A549 treated with dexamethasone at 1 μM for 4 hours (cell line): Measurements from ENCODE around the gene OLFM1. TPM values are rescaled to one million over a fixed set of nuclear protein-coding genes. Genes with fewer than 3 reads are reported as not detected.

Experiments used
- total RNA-seq: library from RNA; stranded (reverse); fragments of 200-300 nt; extraction: Qiagen RNA extraction; gene quantifications from 5 replicates; pipeline ENCODE4 v1.2.3, GENCODE V29; 2022

Gene OLFM1
- 8.8 to 10.8 TPM (median 10.5 TPM) in 5 replicates for total RNA-seq

DNA sequence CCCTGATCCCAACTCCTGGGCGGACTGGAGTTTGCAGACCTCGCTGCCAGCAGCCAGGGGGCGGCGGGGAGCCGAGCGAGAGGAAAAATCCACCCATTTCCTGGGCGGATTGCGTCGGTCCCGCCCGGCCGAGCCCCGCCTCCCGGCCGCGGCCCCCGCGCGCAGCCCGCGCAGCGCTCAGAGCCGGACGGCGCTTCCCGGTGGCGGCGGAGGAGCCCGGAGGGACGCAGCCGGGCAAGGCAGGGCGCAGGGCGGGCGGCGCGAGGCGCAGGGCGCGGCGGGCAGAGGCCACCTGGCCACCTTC, at the start of gene OLFM1:
OLFM1 (plus strand) TSS at position 180 of the 304 bp plus-strand sequence. CDS start 322 bp downstream, outside the sequence.

Other genes with a start within 250 kb of the OLFM1 start
- not detected in 5 replicates for gene FCN2, start 206.9 kb upstream of the OLFM1 start, total RNA-seq
- not detected in 5 replicates for gene FCN1, start 169.8 kb upstream of the OLFM1 start, total RNA-seq